HepG2 (cell line): Measurements from ENCODE around the gene DCHS2.

ENCODE experiments used
- EZH2 ChIP-seq: conservative IDR thresholded peaks from 2 replicates; pipeline ENCODE4 v1.6.1; 2012; ENCODE audit warnings: mild to moderate bottlenecking, low read depth, low read length, moderate library complexity
- ZFP41 ChIP-seq: sonication (generic); formaldehyde crosslinking; IDR thresholded peaks from 2 replicates; pipeline ENCODE4 v1.4.0; 2020; ENCODE audit warnings: mild to moderate bottlenecking, missing genetic modification reagents, borderline replicate concordance

GRCh38 chr4:154444958-154445357 is 46.6 kb downstream of the DCHS2 start:
- TF ChIP-seq EZH2, result no peak
- no peak for TF ChIP-seq ZFP41 (CRISPR knock-in tag)
